Smooth muscle cell (in vitro differentiated cells): ENCODE data around the gene SLC66A2. TPM values are rescaled to one million over a fixed set of nuclear protein-coding genes. Genes with fewer than 3 reads are reported as not detected.
"Not testable (repeated sequence)": the region's sequence is repeated elsewhere in the genome, so short reads cannot be mapped to it uniquely, and the experiment has no call there.

Source experiments
- DNase-seq: peaks from one replicate; lab custom pipeline; 2025; ENCODE audit not compliant: unreplicated experiment; lab: John Stamatoyannopoulos, UW
- H2AFZ ChIP-seq: fragments of 200-600 bp; sonication (generic); 2 replicates; pipeline ENCODE4 v1.6.0; 2016; ENCODE audit warnings: antibody characterized with exemption, low read depth, mild to moderate bottlenecking
- H3F3A ChIP-seq: fragments of 200-600 bp; sonication (generic); 2 replicates; pipeline ENCODE4 v1.6.0; 2017; ENCODE audit warnings: antibody characterized with exemption, low read depth
- H3K27ac ChIP-seq: fragments of 200-600 bp; sonication (generic); 2 replicates; pipeline ENCODE4 v1.5.1; 2016; ENCODE audit warnings: low read depth, mild to moderate bottlenecking
- H3K27me3 ChIP-seq: fragments of 200-600 bp; sonication (generic); 2 replicates; pipeline ENCODE4 v1.6.1; 2016; ENCODE audit warnings: low read depth, mild to moderate bottlenecking
- H3K36me3 ChIP-seq: fragments of 200-600 bp; sonication (generic); 2 replicates; pipeline ENCODE4 v1.5.1; 2016; ENCODE audit warnings: low read depth
- H3K4me1 ChIP-seq: fragments of 200-600 bp; sonication (generic); 2 replicates; pipeline ENCODE4 v1.5.1; 2016; ENCODE audit warnings: low read depth
- H3K4me2 ChIP-seq: fragments of 200-600 bp; sonication (generic); 2 replicates; pipeline ENCODE4 v1.6.0; 2016; ENCODE audit warnings: mild to moderate bottlenecking
- H3K4me3 ChIP-seq: fragments of 200-600 bp; sonication (generic); 2 replicates; pipeline ENCODE4 v1.5.1; 2016; ENCODE audit warnings: mild to moderate bottlenecking
- H3K79me2 ChIP-seq: fragments of 200-600 bp; sonication (generic); 2 replicates; pipeline ENCODE4 v1.6.0; 2016; ENCODE audit warnings: low read depth, mild to moderate bottlenecking
- H3K9ac ChIP-seq: fragments of 200-600 bp; sonication (generic); 2 replicates; pipeline ENCODE4 v1.6.0; 2016; ENCODE audit warnings: low read depth
- H3K9me3 ChIP-seq: fragments of 200-600 bp; sonication (generic); replicated peaks from 2 replicates; pipeline ENCODE4 v1.5.1; 2016; ENCODE audit warnings: low read depth
- H4K20me1 ChIP-seq: fragments of 200-600 bp; sonication (generic); 2 replicates; pipeline ENCODE4 v1.6.0; 2016; ENCODE audit warnings: low read depth
- CTCF ChIP-seq: fragments of 200-600 bp; sonication (generic); IDR thresholded peaks from 2 replicates; pipeline ENCODE4 v1.5.1; 2017; ENCODE audit warnings: borderline replicate concordance, mild to moderate bottlenecking, antibody characterized with exemption; ENCODE audit not compliant: insufficient read depth, poor library complexity, severe bottlenecking
- WGBS: methylation state at CpG from one replicate; pipeline ENCODE4 v1.1.7; 2016; ENCODE audit warnings: low lambda C conversion rate; 5-methylcytosine and 5-hydroxymethylcytosine counted together
- polyA plus RNA-seq: library from polyadenylated mRNA; unstranded; fragments of >200 nt; fragmentation: Nextera tagmentation; extraction: Ambion mirVana; gene quantifications from 2 replicates; pipeline ENCODE4 v1.2.1, GENCODE V29; 2016
- total RNA-seq: library from RNA; depleted of rRNA; stranded (reverse); fragments of >200 nt; gene quantifications from 2 replicates; pipeline ENCODE4 v1.2.3, GENCODE V29; 2014

The SLC66A2 gene
- total and polyA plus RNA-seq, 2 experiments from 2014 or later: 23.6 to 37.9 TPM

- DNase-seq: no peak
Observed at GRCh38 chr18:79868168-79868784, 83.2 kb downstream of the SLC66A2 start.

GRCh38 chr18:79867666-79868065, 83.8 kb downstream of the SLC66A2 start:
- 83% methylated on average over 14 of the region's 16 CpGs for WGBS
- H3K27ac ChIP-seq: no peak overlapping the region
- no peak for TF ChIP-seq CTCF
- no peak overlapping the region for H3K9ac ChIP-seq
- no peak overlapping the region for H3K4me3 ChIP-seq
- no peak for DNase-seq
- no peaks in the 10 kb centered on the region for H3F3A ChIP-seq
- no peak overlapping the region for H3K4me2 ChIP-seq
- no peaks in the 10 kb centered on the region for H3K27me3 ChIP-seq
- no peak overlapping the region for H2AFZ ChIP-seq
- H3K79me2 ChIP-seq: no peaks in the 10 kb centered on the region
- H4K20me1 ChIP-seq: no peaks in the 10 kb centered on the region
- no peaks in the 10 kb centered on the region for H3K4me1 ChIP-seq
- H3K36me3 ChIP-seq: no peaks in the 10 kb centered on the region
- H3K9me3 ChIP-seq: no peaks in the 10 kb centered on the region

More at GRCh38 chr18:79868168-79868784, 83.2 kb downstream of the SLC66A2 start:
- Histone ChIP-seq H3K27ac (no peak overlapping the region), H2AFZ (no peak overlapping the region), H4K20me1 (no peaks in the 10 kb centered on the region), H3K9me3 (no peaks in the 10 kb centered on the region), H3K4me1 (no peaks in the 10 kb centered on the region), H3K79me2 (no peaks in the 10 kb centered on the region), H3K36me3 (no peaks in the 10 kb centered on the region), H3K9ac (no peak overlapping the region), H3F3A (no peaks in the 10 kb centered on the region), H3K4me3 (no peak overlapping the region), H3K27me3 (no peaks in the 10 kb centered on the region), H3K4me2 (no peak overlapping the region)
- 95% methylated on average over 29 of the region's 29 CpGs for WGBS
- no peak for TF ChIP-seq CTCF

- WGBS: 92% methylated on average over 9 of the region's 20 CpGs
- Histone ChIP-seq H3K4me2 (no peak overlapping the region), H3K27ac (no peak overlapping the region), H3K4me1 (no peaks in the 10 kb centered on the region), H4K20me1 (no peaks in the 10 kb centered on the region), H3K9ac (no peak overlapping the region), H3K27me3 (no peaks in the 10 kb centered on the region), H3K4me3 (no peak overlapping the region), H2AFZ (no peak overlapping the region), H3K79me2 (no peaks in the 10 kb centered on the region), H3F3A (no peaks in the 10 kb centered on the region), H3K9me3 (no peaks in the 10 kb centered on the region), H3K36me3 (no peaks in the 10 kb centered on the region)
- TF ChIP-seq CTCF: no peak
- no peak for DNase-seq
Observed at GRCh38 chr18:79866889-79867574, 84.4 kb downstream of the SLC66A2 start.

- H3K36me3 ChIP-seq, H3K4me2 ChIP-seq, H3K27ac ChIP-seq, H3K9me3 ChIP-seq, H3K9ac ChIP-seq, H2AFZ ChIP-seq, H3K4me3 ChIP-seq, H3K4me1 ChIP-seq, H4K20me1 ChIP-seq, H3K79me2 ChIP-seq, DNase-seq, H3K27me3 ChIP-seq, H3F3A ChIP-seq: not testable (repeated sequence)
- 76% methylated on average over 3 of the region's 3 CpGs for WGBS
Observed at GRCh38 chr18:79865951-79866350, 85.5 kb downstream of the SLC66A2 start.

- H3K36me3 ChIP-seq, H3K79me2 ChIP-seq, H2AFZ ChIP-seq, H3K27me3 ChIP-seq, H3K4me1 ChIP-seq, H3K27ac ChIP-seq, H4K20me1 ChIP-seq, H3K4me3 ChIP-seq, H3K9me3 ChIP-seq, H3K9ac ChIP-seq, H3F3A ChIP-seq, DNase-seq, H3K4me2 ChIP-seq: not testable (repeated sequence)
- WGBS: 86% methylated on average over 4 of the region's 4 CpGs
Observed at GRCh38 chr18:79864955-79865354, 86.5 kb downstream of the SLC66A2 start.
